ENCODE data around the gene PDE9A. TPM values are rescaled to one million over a fixed set of nuclear protein-coding genes. Genes with fewer than 3 reads are reported as not detected.

PDE9A gene
- total RNA-seq, 1 experiment from 2014 or later, result 8.4 TPM

- CTCF ChIA-PET, result no interaction called here
- H3K9me3 ChIP-seq (ENCODE audit: insufficient read depth, low read depth), result no peaks in the 10 kb centered on the region
- POLR2A ChIA-PET (ENCODE audit: unreplicated experiment), result no interaction called here
Measured at GRCh38 chr21:42770717-42771502, 117.5 kb downstream of the PDE9A start.

GRCh38 chr21:42771503-42771805, 118.0 kb downstream of the PDE9A start:
- ChIA-PET POLR2A (ENCODE audit: unreplicated experiment) (no interaction called here), CTCF (no interaction called here)
- Histone ChIP-seq H3K9me2 (ENCODE audit: insufficient read depth) (no peaks in the 10 kb centered on the region), H2AFZ (no peak overlapping the region), H3K9me3 (ENCODE audit: insufficient read depth, low read depth) (no peaks in the 10 kb centered on the region), H4K20me1 (ENCODE audit: insufficient read depth) (no peaks in the 10 kb centered on the region), H3K4me2 (no peak overlapping the region), H3K4me1 (replicated peaks; ENCODE audit: insufficient read depth) (no peaks in the 10 kb centered on the region), H3K27ac (no peak overlapping the region), H3K27me3 (ENCODE audit: insufficient read depth, low read depth) (no peaks in the 10 kb centered on the region), H3K36me3 (ENCODE audit: low read depth) (no peaks in the 10 kb centered on the region), H3F3A (ENCODE audit: insufficient read depth, low read depth) (no peaks in the 10 kb centered on the region), H3K79me2 (ENCODE audit: low read depth) (no peaks in the 10 kb centered on the region), H3K4me3 (no peak overlapping the region)
- intact Hi-C loops (cut with micrococcal nuclease; ENCODE audit: unreplicated experiment), result no loop called here
- no peak for TF ChIP-seq EZH2 (IDR thresholded peaks at IDR 0.05; ENCODE audit: low read depth)
- no peak for TF ChIP-seq CTCF (conservative IDR thresholded peaks at IDR 0.05)
- BruUV-seq (replicated peaks), result no TSS peak
- no peak for DNase-seq

More at GRCh38 chr21:42770717-42771502, 117.5 kb downstream of the PDE9A start:
- no peak overlapping the region for H2AFZ ChIP-seq
- no peak overlapping the region for H3K4me2 ChIP-seq
- no peak overlapping the region for H3K27ac ChIP-seq
- BruUV-seq (replicated peaks), result no TSS peak
- H3F3A ChIP-seq (ENCODE audit: insufficient read depth, low read depth), result no peaks in the 10 kb centered on the region
- no peak overlapping the region for H3K4me3 ChIP-seq
- DNase-seq, result no peak
- H3K4me1 ChIP-seq (replicated peaks; ENCODE audit: insufficient read depth), result no peaks in the 10 kb centered on the region
- intact Hi-C loops (cut with micrococcal nuclease; ENCODE audit: unreplicated experiment), result no loop called here
- TF ChIP-seq CTCF (conservative IDR thresholded peaks at IDR 0.05) (no peak), EZH2 (IDR thresholded peaks at IDR 0.05; ENCODE audit: low read depth) (no peak)
- H3K9me2 ChIP-seq (ENCODE audit: insufficient read depth), result no peaks in the 10 kb centered on the region
- no peaks in the 10 kb centered on the region for H3K36me3 ChIP-seq (ENCODE audit: low read depth)
- no peaks in the 10 kb centered on the region for H3K79me2 ChIP-seq (ENCODE audit: low read depth)
- no peaks in the 10 kb centered on the region for H4K20me1 ChIP-seq (ENCODE audit: insufficient read depth)
- no peaks in the 10 kb centered on the region for H3K27me3 ChIP-seq (ENCODE audit: insufficient read depth, low read depth)

- TF ChIP-seq EZH2 (IDR thresholded peaks at IDR 0.05; ENCODE audit: low read depth), result no peak
- no peak for TF ChIP-seq CTCF (conservative IDR thresholded peaks at IDR 0.05)
- no TSS peak for BruUV-seq (replicated peaks)
- DNase-seq, result no peak
- Histone ChIP-seq H3K4me1 (replicated peaks; ENCODE audit: insufficient read depth) (no peaks in the 10 kb centered on the region), H2AFZ (no peak overlapping the region), H4K20me1 (ENCODE audit: insufficient read depth) (no peaks in the 10 kb centered on the region), H3K9me2 (ENCODE audit: insufficient read depth) (no peaks in the 10 kb centered on the region), H3K79me2 (ENCODE audit: low read depth) (no peaks in the 10 kb centered on the region), H3K27ac (no peak overlapping the region), H3F3A (ENCODE audit: insufficient read depth, low read depth) (no peaks in the 10 kb centered on the region), H3K36me3 (ENCODE audit: low read depth) (no peaks in the 10 kb centered on the region), H3K9me3 (ENCODE audit: insufficient read depth, low read depth) (no peaks in the 10 kb centered on the region), H3K4me3 (no peak overlapping the region), H3K4me2 (no peak overlapping the region), H3K27me3 (ENCODE audit: insufficient read depth, low read depth) (no peaks in the 10 kb centered on the region)
- intact Hi-C loops (cut with micrococcal nuclease; ENCODE audit: unreplicated experiment), result no loop called here
- ChIA-PET POLR2A (ENCODE audit: unreplicated experiment) (no interaction called here), CTCF (no interaction called here)
Measured at GRCh38 chr21:42775123-42775522, 121.7 kb downstream of the PDE9A start.
